Mesodermal cell (in vitro differentiated cells): ENCODE data around the gene RTN1.
"Not testable (repeated sequence)": the region's sequence is repeated elsewhere in the genome, so short reads cannot be mapped to it uniquely, and the experiment has no call there.

Source experiments
- H3K27ac ChIP-seq: 2 replicates; pipeline ENCODE4 v1.7.0; 2013; ENCODE audit warnings: mild to moderate bottlenecking, low read depth, low read length, moderate library complexity; ENCODE audit not compliant: severe bottlenecking
- H3K36me3 ChIP-seq: 2 replicates; pipeline ENCODE4 v1.7.1; 2013; ENCODE audit warnings: mild to moderate bottlenecking, low read length, moderate library complexity; ENCODE audit not compliant: control insufficient read depth, insufficient read depth
- H3K4me1 ChIP-seq: one replicate; pipeline ENCODE4 v1.7.1; 2013; ENCODE audit warnings: mild to moderate bottlenecking, low read length; ENCODE audit not compliant: insufficient read depth, control insufficient read depth, poor library complexity, severe bottlenecking
- H3K4me3 ChIP-seq: 2 replicates; pipeline ENCODE4 v1.7.0; 2013; ENCODE audit warnings: low read length, control low read depth, mild to moderate bottlenecking; ENCODE audit not compliant: insufficient read depth, poor library complexity, severe bottlenecking; ENCODE audit errors: extremely low read depth
- H3K9me3 ChIP-seq: 2 replicates; pipeline ENCODE4 v1.7.1; 2013; ENCODE audit warnings: mild to moderate bottlenecking, low read length, moderate library complexity; ENCODE audit not compliant: control insufficient read depth
- WGBS, 2 experiments: methylation state at CpG; one replicate each; pipeline ENCODE4 v1.1.5; 2013; ENCODE audit warnings: missing lambda C conversion rate in 2 of 2; ENCODE audit not compliant: insufficient coverage in 2 of 2; 5-methylcytosine and 5-hydroxymethylcytosine counted together

Gene RTN1

GRCh38 chr14:59675394-59675793 is 195.2 kb downstream of the RTN1 start:
- WGBS, 2 experiments, result no CpG with 5 or more reads among the region's 1 CpG
- Histone ChIP-seq H3K27ac (no peak overlapping the region), H3K4me1 (peaks cover 8% of the 10 kb centered on the region), H3K36me3 (no peaks in the 10 kb centered on the region), H3K4me3 (no peak overlapping the region), H3K9me3 (no peaks in the 10 kb centered on the region)

DNA sequence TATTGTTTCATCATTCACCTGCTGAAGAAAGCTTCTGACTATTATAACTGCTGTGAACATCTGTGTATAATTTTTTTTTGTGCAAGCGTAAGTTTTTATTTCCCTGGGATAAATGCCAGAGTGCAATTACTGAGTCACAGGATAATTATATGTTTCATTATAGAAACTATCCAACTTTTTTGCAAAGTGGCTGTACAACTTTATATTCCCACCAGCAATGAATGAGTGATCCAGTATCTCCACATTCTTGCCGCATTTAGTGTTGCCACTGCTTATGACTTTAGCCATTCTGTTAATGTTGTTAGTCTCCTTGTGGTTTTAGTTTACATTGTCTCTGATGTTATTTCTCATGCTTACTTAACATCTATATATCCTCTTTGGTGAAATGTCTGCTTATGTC is 205.8 kb downstream of the RTN1 start:
- Histone ChIP-seq H3K36me3 (no peaks in the 10 kb centered on the region), H3K9me3 (no peaks in the 10 kb centered on the region), H3K4me1 (no peaks in the 10 kb centered on the region), H3K27ac (no peak overlapping the region), H3K4me3 (no peak overlapping the region)
- WGBS, 2 experiments, result no CpG with 5 or more reads among the region's 2 CpGs

DNA sequence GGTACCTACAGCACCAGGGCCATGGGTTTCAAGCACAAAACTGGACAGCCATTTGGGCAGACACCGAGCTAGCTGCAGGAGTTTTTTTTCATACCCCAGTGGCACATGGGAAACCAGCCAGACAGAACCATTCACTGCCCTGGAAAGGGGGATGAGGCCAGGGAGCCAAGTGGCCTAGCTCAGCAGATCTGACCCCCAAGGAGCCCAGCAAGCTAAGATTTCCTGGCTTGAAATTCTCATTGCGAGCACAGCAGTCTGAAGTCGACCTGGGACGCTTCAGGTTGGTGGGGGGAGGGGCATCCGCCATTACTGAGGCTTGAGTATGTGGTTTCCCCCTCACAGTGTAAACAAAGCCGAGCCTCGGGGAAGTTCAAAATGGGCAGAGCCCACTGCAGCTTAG is 212.8 kb downstream of the RTN1 start:
- no peak overlapping the region for H3K27ac ChIP-seq
- WGBS, 2 experiments, result 60 to 86% methylated on average over 5 of the region's 7 CpGs

DNA sequence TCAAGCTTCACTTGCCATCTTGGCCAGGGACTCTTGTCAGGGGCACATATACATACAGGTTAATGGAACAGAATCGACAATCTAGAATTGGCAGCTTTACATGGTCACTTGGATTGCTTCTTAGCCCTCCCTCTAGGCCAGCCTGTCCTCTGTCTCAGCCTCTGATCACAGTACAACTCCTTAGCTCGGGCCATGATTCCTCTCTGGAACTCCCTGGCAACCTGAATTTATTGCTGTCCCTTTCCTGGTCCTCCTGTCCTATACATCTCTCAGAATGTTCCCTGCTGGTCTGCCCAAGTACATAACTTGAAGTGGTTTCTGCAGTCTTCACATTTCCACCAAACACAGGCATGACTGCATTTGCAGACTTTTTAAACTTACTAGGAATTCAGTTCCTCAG is 214.1 kb downstream of the RTN1 start:
- no peak overlapping the region for H3K4me3 ChIP-seq
- no peaks in the 10 kb centered on the region for H3K36me3 ChIP-seq
- H3K9me3 ChIP-seq, result no peaks in the 10 kb centered on the region
- no peak overlapping the region for H3K27ac ChIP-seq
- H3K4me1 ChIP-seq, result no peaks in the 10 kb centered on the region
- WGBS, 2 experiments, result 90 to 93% methylated on average over 2 of the region's 2 CpGs

More for the DNA sequence above, 212.8 kb downstream of the RTN1 start:
- Histone ChIP-seq H3K9me3 (no peaks in the 10 kb centered on the region), H3K4me1 (no peaks in the 10 kb centered on the region), H3K36me3 (no peaks in the 10 kb centered on the region), H3K4me3 (no peak overlapping the region)

DNA sequence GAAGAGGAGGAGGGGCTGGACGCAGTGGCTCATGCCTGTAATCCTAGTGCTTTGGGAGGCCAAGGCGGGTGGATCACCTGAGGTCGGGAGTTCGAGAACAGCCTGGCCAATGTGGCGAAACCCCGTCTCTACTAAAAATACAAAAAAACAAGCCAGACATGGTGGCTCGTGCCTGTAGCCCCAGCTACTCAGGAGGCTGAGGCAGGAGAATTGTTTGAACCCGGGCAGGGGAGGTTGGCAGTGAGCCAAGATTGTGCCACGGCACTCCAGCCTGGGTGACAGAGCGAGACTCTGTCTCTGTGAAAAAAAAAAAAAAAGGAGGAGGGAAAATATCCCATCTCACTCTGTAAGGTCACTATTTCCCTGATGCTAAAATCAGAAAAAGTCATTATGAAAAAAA is 216.4 kb downstream of the RTN1 start:
- not testable (repeated sequence) for H3K4me1 ChIP-seq, H3K27ac ChIP-seq, H3K9me3 ChIP-seq, H3K36me3 ChIP-seq, H3K4me3 ChIP-seq
- 85 to 97% methylated on average over 3 to 5 of the region's 10 CpGs for WGBS, 2 experiments

DNA sequence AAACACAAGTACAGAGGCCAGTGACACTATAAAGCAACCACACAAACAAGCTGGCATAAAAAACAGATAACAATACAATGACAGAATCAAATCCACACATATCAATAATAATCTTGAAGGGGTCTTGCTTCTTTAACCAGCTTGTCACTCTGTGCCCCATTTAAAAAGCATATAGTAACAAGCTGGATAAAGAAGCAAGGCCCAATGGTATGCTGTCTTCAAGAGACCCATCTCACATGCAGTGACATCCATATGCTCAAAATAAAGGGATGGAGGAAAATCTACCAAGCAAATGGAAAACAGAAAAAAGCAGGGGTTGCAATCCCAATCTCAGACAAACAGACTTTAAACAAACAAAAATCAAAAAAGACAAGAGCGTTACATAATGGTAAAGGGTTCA is 223.7 kb downstream of the RTN1 start:
- H3K9me3 ChIP-seq, result peaks cover 21% of the 10 kb centered on the region
- H3K4me3 ChIP-seq, H3K4me1 ChIP-seq, H3K36me3 ChIP-seq, H3K27ac ChIP-seq: not testable (repeated sequence)
- WGBS, 2 experiments, result 86% methylated on average over 1 of the region's 1 CpG; no CpG with 5 or more reads in 1 of the 2 experiments

DNA sequence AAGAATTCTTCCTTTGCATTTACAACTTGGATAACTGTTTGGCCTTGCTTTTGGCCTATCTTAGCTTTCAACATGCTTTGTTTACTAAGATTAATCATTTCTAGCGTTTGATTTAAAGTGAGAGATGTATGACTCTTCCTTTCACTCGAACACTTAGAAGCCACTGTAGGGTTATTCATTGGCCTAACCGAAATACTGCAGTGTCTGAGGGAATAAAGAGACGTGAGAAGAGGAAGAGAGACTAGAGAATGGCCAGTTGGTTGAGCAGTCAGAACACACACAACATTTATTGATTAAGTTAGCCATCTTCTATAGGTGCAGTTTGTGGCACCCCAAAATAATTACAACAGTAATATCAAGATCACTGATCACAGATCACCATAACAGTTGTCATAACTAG is 231.7 kb downstream of the RTN1 start:
- no peaks in the 10 kb centered on the region for H3K36me3 ChIP-seq
- H3K27ac ChIP-seq, result no peak overlapping the region
- H3K4me3 ChIP-seq, result no peak overlapping the region
- 92% methylated on average over 2 of the region's 4 CpGs; no CpG with 5 or more reads in 1 of the 2 experiments for WGBS, 2 experiments
- H3K4me1 ChIP-seq, result no peaks in the 10 kb centered on the region
- peaks cover 5% of the 10 kb centered on the region for H3K9me3 ChIP-seq

DNA sequence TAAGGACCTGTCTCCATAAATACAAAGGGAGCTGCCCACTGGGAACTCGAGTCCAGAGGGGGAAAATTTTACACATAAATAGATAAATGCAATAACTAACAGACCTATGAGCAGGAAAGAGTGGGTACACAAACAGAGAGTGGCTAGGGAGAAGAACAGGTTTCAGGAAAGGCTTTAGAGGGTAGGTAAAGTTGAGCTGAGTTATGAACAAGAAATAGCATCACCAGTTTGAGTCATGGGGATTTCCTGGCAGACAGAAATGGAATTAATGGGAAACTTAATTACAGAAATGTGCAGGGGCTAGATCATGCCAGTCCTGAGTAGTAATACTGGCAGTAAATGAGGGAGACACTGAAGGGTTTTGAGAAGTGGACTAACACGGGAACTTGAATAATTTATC is 236.0 kb downstream of the RTN1 start:
- H3K27ac ChIP-seq, result no peak overlapping the region
- no peak overlapping the region for H3K4me3 ChIP-seq
- H3K9me3 ChIP-seq, result peaks cover 5% of the 10 kb centered on the region
- WGBS, 2 experiments, result no CpG with 5 or more reads among the region's 2 CpGs
- H3K4me1 ChIP-seq, result no peaks in the 10 kb centered on the region
- no peaks in the 10 kb centered on the region for H3K36me3 ChIP-seq

- Histone ChIP-seq H3K36me3 (no peaks in the 10 kb centered on the region), H3K27ac (no peak overlapping the region), H3K4me3 (no peak overlapping the region), H3K4me1 (no peaks in the 10 kb centered on the region), H3K9me3 (peaks cover 5% of the 10 kb centered on the region)
- WGBS, 2 experiments, result 90 to 100% methylated on average over 1 of the region's 3 CpGs
Measured at GRCh38 chr14:59633486-59633885, 237.1 kb downstream of the RTN1 start.

GRCh38 chr14:59632381-59632780 is 238.2 kb downstream of the RTN1 start:
- H3K4me1 ChIP-seq, result no peaks in the 10 kb centered on the region
- no peaks in the 10 kb centered on the region for H3K36me3 ChIP-seq
- no peak overlapping the region for H3K27ac ChIP-seq
- peaks cover 5% of the 10 kb centered on the region for H3K9me3 ChIP-seq
- 33 to 69% methylated on average over 2 to 3 of the region's 3 CpGs for WGBS, 2 experiments
- H3K4me3 ChIP-seq, result no peak overlapping the region

GRCh38 chr14:59631237-59631636 is 239.3 kb downstream of the RTN1 start:
- Histone ChIP-seq H3K27ac (no peak overlapping the region), H3K4me3 (no peak overlapping the region), H3K4me1 (no peaks in the 10 kb centered on the region), H3K36me3 (no peaks in the 10 kb centered on the region), H3K9me3 (peaks cover 5% of the 10 kb centered on the region)
- WGBS, 2 experiments, result 28 to 35% methylated on average over 3 of the region's 3 CpGs
